Fibroblast of skin of left quadriceps (primary cell): ENCODE results near the gene P2RX6.

Source experiments
- DNase-seq, 2 experiments: peaks; one replicate each; pipeline ENCODE4 v3.0.0-alpha.2; 2013; ENCODE audit warnings: low read depth in 2 of 2

P2RX6 gene

GRCh38 chr22:21012446-21013407 lies 2.2 kb upstream of the P2RX6 start:
- DNase-seq = no peak

- DNase-seq = no peak
Measured at GRCh38 chr22:21013657-21014201, 1.2 kb upstream of the P2RX6 start.

- DNase-seq = peak; percentile 73 to 74
Measured at GRCh38 chr22:21014202-21014725, 701 bp upstream of the P2RX6 start.

- DNase-seq = no peak
Measured at GRCh38 chr22:21015466-21016006, 571 bp downstream of the P2RX6 start.

GRCh38 chr22:21016644-21017420 lies 1.9 kb downstream of the P2RX6 start:
- no peak for DNase-seq

GRCh38 chr22:21018314-21018713 lies 3.3 kb downstream of the P2RX6 start:
- DNase-seq = no peak

- no peak for DNase-seq
Measured at GRCh38 chr22:21020802-21021429, 6.0 kb downstream of the P2RX6 start.

GRCh38 chr22:21022507-21022906 lies 7.5 kb downstream of the P2RX6 start:
- no peak for DNase-seq

- no peak for DNase-seq
Measured at GRCh38 chr22:21022955-21023614, 8.1 kb downstream of the P2RX6 start.

- no peak for DNase-seq
Measured at GRCh38 chr22:21025266-21025665, 10.3 kb downstream of the P2RX6 start.

GRCh38 chr22:21025763-21026755 lies 11.1 kb downstream of the P2RX6 start:
- DNase-seq = no peak

GRCh38 chr22:21026783-21027692 lies 12.1 kb downstream of the P2RX6 start:
- DNase-seq = no peak

- no peak for DNase-seq
Measured at GRCh38 chr22:21028277-21029251, 13.6 kb downstream of the P2RX6 start.

- no peak for DNase-seq
Measured at GRCh38 chr22:21029486-21030025, 14.6 kb downstream of the P2RX6 start.

GRCh38 chr22:21030032-21030431 lies 15.1 kb downstream of the P2RX6 start:
- DNase-seq = no peak

- DNase-seq = no peak
Measured at GRCh38 chr22:21030621-21031544, 15.9 kb downstream of the P2RX6 start.
